ENCODE measurements around the gene NAALADL2.
"Not testable (repeated sequence)": the region's sequence is repeated elsewhere in the genome, so short reads cannot be mapped to it uniquely, and the experiment has no call there.

Gene NAALADL2

GRCh38 chr3:175215833-175216232 lies 356.7 kb downstream of the NAALADL2 start:
- DNase-seq, result no peak

- DNase-seq, result peak; percentile 44
Measured at GRCh38 chr3:175222356-175222755, 363.2 kb downstream of the NAALADL2 start.

- peak; percentile 68 for DNase-seq
Measured at GRCh38 chr3:175224051-175224450, 364.9 kb downstream of the NAALADL2 start.

- no peak for DNase-seq
Measured at GRCh38 chr3:175226444-175226843, 367.3 kb downstream of the NAALADL2 start.

GRCh38 chr3:175227126-175227525 lies 368.0 kb downstream of the NAALADL2 start:
- DNase-seq, result no peak

- DNase-seq, result no peak
Measured at GRCh38 chr3:175233957-175234940, 375.1 kb downstream of the NAALADL2 start.

- no peak for DNase-seq
Measured at GRCh38 chr3:175238801-175239200, 379.7 kb downstream of the NAALADL2 start.

- DNase-seq, result no peak
Measured at GRCh38 chr3:175240921-175241320, 381.8 kb downstream of the NAALADL2 start.

- DNase-seq, result no peak
Measured at GRCh38 chr3:175242243-175242642, 383.1 kb downstream of the NAALADL2 start.

- DNase-seq, result no peak
Measured at GRCh38 chr3:175246234-175246633, 387.1 kb downstream of the NAALADL2 start.

- no peak for DNase-seq
Measured at GRCh38 chr3:175246766-175247165, 387.6 kb downstream of the NAALADL2 start.

GRCh38 chr3:175247629-175248028 lies 388.5 kb downstream of the NAALADL2 start:
- DNase-seq, result no peak

- DNase-seq, result no peak
Measured at GRCh38 chr3:175248832-175249231, 389.7 kb downstream of the NAALADL2 start.

- no peak for DNase-seq
Measured at GRCh38 chr3:175255698-175256097, 396.6 kb downstream of the NAALADL2 start.

GRCh38 chr3:175257123-175257522 lies 398.0 kb downstream of the NAALADL2 start:
- DNase-seq, result no peak

GRCh38 chr3:175258763-175259162 lies 399.6 kb downstream of the NAALADL2 start:
- DNase-seq, result no peak

GRCh38 chr3:175260145-175260794 lies 401.1 kb downstream of the NAALADL2 start:
- DNase-seq, result no peak

GRCh38 chr3:175266478-175266877 lies 407.3 kb downstream of the NAALADL2 start:
- DNase-seq, result no peak

- DNase-seq, result no peak
Measured at GRCh38 chr3:175267121-175267531, 408.0 kb downstream of the NAALADL2 start.

GRCh38 chr3:175267561-175267960 lies 408.4 kb downstream of the NAALADL2 start:
- DNase-seq, result no peak

- DNase-seq, result no peak
Measured at GRCh38 chr3:175269394-175269793, 410.3 kb downstream of the NAALADL2 start.

GRCh38 chr3:175270198-175270837 lies 411.2 kb downstream of the NAALADL2 start:
- DNase-seq, result no peak

- no peak for DNase-seq
Measured at GRCh38 chr3:175270866-175271265, 411.7 kb downstream of the NAALADL2 start.

GRCh38 chr3:175271465-175271864 lies 412.3 kb downstream of the NAALADL2 start:
- not testable (repeated sequence) for DNase-seq

Measured in NCI-H2171 treated with DMSO at 0.1 percent for 48 hours (cell line).